Activated CD4-positive, alpha-beta T cell treated with anti-CD3 and anti-CD28 coated beads, Interleukin-10, Interleukin-2, amounts not matched to agents 100 ng/mL and 50 ng/mL, durations not matched to agents 16 hours and 8 hours (primary cell): ENCODE data around the gene PSMD5.
A peak's percentile ranks its signal among the peaks of the same experiment; 100 is the strongest.
"Not testable (repeated sequence)": the region's sequence is repeated elsewhere in the genome, so short reads cannot be mapped to it uniquely, and the experiment has no call there.

Source experiments
- DNase-seq: peaks from one replicate; pipeline ENCODE4 v3.0.0-alpha.2; 2020

Gene PSMD5

DNA sequence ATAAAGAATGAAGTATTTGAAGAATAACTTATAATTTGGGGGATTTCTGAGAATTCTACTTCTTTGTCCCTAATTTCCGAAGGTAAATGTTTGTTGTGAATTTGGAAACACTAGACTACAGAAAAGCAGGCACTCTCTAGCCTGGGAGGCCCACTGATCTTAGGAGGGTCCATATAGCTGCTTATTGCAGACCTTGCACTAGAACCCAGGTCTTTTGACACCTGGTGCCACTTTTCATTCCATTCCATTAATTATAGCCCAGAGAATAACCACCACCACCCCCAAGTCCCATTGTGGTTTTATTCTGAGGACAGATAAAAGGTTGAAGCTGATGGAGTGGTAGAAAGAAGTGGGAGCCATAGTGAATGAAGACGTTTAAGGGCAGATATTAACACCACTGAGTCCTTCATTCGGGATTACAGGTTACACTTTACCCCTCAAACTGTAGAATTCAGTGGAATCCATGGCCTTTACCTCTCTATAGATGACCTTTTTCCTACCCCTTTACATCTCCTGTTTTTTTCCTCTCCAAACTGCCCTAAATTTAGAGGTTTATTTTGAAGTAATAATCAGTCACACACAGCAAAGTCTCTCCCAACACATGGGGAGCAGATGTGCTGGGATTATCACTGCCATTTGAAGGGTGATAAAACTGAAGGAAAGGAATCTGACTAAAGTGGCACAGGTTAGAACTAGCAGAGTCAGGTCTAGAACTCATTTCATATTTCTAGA is 12.0 kb upstream of the PSMD5 start:
- DNase-seq, result no peak

DNA sequence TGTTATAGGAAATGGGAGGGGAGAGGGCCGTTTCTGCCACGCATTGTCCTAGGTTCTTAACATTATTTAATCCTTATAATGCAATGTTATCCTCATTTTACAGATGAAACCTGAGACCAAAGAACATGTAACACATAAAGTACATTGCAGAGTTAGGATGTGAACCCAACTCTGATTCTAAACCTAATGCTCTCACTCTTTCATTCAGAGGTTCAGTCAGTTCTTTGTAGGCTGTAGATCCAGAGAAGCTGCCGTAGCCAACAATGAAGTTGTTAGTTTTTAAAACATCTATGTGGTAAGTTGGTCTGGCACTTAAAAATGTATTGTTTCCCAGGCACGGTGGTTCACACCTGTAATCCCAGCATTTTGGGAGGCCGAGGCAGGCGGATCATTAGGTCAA is 10.5 kb upstream of the PSMD5 start:
- DNase-seq, result no peak

DNA sequence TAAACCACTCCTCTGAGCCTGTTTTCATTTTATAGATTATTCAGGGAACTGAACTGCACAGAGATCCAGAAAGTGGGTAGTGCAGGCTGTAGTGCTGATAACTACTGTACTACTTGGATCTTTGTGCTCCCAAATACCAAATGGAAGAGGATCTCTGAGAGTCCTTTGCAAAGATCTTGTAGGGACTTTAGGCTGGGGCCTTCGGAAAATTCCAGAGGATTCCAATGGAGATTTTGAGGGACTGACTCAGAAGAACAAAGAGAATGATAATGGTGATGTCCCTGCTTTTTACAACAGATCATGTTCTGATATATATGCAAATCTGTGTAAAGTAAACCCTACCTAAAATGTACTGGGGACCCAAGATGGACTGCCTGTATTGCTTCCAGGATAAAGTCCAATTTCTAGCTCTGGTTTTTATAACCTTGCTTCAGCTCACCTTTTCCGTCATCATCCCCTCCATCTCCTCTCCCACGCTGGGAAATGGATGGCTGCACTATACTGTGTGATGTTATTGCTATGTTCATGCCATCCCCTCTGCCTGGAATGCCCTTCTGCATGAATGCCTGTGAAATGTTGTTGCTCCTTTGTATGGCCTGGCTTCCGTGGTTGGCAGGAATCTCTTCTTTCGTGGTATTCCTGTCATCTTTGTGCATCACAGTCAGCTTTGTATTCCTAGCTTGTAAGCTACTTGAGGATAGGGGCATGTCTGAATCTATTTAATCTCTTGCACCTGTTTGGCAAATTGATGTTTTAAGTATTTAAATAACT is 9.7 kb upstream of the PSMD5 start:
- no peak for DNase-seq

DNA sequence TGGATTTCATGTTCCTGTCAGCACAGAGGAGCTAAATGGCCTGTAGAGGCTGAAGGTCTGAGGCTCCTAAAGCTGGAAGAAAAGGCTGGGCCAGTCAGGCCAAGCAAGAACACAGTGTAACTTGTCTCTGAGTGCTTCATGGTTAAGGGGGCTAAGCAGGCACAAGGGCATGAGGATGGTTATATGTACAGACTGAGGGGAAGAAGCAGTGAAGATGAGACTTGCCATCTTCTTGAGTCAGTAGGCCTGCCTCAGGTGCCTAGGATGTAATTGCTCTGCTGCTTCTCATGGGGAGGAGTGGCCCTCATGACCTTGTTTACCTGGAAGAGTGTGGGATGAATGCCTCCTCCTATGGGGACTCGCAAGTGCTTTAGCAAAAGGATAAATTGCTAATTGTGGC is 8.7 kb upstream of the PSMD5 start:
- DNase-seq, result no peak

DNA sequence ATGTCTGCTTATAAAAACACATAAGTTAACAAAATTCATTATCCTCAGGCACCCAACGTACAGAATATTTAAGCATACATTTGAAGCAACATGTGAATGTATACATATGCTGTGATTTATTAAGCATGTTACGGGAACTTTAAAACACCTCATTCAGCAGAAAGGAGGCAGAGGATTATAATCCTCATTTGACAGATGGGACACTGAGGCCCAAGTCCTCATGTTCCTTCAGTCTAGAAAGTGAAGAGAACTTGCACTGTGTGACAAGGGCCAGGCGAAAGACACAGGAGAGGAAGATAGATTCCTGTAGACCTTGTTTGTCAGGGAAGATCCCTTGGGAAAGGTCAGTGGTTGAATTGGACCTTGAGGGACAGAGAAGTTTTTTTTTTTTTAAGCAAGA is 7.6 kb upstream of the PSMD5 start:
- DNase-seq, result no peak

DNA sequence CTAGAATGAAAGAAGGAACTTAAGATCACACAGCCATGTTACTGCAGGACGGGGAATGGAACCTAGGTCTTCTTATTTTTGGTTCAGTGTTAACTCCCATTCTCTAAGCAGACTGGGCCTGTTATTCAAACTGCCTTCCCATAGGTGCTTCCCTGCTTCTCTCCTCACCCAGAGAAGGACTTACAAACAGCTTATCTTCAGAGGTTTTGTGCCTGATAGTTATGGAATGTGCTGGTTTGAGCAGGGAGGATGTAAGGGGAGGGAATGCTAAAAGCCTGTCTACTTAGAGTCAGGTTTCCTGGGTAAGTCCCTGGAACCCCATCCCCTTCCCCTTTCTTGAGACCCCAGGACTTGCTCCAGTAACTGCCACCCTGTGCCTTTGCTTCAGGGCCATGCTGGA is 4.2 kb upstream of the PSMD5 start:
- DNase-seq, result no peak

DNA sequence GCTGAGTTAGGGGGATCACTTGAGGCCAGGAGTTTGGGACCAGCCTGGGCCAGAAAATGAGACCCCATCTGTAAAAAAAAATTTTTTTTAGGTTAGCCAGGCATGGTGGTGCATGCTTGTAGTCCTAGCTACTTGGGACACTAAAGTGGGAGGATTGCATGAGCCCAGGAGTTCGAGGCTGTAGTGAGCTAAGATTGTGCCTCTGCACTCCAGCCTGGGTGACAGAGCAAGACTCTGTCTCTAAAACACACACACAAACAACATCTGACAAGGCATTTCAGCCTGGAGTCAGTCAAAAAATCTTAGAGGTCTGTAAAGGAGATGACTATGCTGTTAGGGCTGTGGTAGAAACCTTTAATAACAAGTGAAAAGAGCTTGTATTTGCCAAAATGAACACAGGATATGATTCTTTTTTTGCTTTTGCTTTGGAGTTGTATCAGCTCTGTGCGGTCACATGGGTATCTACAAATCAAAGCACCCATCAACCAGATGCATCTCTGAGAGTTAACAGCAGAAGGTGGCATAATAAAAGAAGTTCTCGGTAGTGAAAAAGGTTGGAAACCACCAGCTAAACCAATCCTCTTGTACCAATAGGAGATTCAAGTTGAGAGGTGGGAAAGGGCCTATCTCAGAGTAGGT is 3.6 kb upstream of the PSMD5 start:
- DNase-seq, result peak; percentile 80

DNA sequence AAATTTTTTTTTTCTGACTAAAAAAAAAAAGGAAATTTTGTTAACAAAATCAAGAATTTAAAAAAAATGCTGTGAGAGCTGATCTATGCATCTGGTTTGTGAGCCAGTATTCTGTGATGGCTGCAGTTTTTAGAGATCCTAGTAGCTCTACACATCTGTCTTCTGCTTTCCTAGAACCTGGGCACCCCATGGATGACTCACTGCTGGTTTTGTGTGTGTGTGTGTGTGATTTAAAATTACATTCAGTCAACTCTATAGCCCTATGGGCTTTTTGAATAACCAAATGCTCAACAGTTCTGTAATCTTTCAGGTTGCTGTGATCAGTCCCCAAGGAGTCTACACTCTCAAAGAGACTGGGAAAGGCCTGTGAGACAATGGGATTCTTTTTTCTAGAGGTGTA is 2.5 kb upstream of the PSMD5 start:
- peak; percentile 82 for DNase-seq

DNA sequence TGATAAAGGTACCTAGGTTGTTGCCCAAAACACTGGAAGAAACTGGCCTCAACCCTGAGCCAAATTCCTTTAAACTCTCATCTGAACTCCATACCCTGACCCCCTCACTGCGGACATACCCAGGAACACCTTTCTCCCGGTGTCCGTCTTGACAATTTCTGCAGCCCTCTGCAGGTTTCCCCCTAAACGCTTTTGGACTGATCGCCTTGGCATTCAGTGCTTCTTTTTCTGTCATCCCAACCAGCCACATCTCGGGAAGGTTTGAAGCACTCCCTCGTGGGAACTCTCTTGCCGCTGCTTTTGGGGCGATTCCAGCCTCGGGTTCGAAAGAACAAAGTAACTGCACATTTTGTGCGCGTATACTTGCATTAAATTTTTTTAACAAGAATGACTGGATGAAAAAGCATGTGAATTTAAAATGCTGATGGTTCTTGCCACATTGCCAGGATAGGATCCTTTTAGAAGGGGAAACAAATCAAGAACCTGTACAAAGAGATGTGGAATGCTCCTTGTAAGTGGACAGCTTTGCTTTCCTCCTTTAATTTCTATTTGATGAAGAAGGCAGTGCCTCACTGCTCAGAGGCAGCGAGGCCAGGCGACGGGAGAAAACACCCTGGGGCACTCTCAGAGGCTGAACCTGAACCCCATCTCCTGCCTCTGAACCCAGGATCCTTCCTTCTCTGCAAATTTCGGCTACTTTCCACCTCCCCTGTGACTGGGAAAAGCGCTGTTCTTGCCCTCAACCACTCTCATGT is 615 bp downstream of the PSMD5 start:
- DNase-seq, result no peak

DNA sequence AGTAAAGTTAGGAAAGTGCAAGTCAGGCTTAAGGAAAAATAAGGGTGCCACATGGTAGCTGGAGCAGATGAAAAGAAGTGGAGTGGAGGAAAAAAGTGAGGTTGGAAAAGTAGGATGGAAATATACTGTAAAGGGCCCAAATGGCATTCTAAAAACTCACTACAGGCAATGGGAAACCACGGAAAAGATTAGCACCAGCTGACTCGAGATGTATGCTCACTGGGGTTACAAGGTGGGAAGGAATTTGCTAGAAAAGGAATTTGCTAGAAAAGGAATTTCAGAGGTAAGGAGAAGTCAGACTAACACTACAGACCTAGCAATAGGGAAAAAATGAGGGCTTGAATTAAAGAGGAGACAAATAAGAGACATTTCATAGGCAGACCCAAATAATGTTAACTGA is 3.6 kb downstream of the PSMD5 start:
- no peak for DNase-seq

DNA sequence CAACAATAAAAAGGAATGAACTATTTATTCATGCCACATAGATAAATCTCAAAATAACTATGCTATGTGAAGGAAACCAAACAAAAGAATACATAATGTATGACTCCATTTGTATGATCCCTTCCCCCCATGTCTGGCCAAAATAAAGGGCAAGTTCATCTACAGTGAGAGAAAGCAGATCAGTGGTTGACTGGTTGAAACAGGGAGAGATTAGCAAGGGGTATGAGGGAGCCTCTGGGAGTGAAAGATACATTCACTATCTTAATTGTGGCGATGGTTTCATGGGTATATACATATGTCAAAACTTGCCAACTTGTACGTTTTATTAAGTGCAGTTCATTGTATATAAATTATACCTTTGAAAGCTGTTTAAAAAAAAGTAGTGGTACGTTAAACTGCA is 4.8 kb downstream of the PSMD5 start:
- no peak for DNase-seq

DNA sequence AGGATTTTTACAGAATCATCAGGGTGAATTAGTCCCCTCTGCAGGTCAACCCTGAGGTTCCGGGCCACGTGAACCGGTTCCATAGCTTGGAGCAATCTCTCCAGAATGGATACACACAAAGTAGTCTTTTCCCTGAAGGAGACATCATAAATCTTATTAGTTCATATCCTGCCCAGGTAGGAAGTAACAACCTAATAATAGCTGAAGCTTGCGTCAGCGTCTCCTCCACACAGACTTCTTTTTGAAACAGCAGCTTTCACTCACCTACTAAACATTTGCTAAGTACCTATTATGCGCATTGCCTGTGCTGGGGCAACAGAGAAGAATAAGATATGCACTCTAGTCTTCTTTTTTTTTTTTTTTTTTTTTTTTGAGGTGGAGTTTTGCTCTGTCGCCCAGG is 9.4 kb downstream of the PSMD5 start:
- DNase-seq, result no peak

DNA sequence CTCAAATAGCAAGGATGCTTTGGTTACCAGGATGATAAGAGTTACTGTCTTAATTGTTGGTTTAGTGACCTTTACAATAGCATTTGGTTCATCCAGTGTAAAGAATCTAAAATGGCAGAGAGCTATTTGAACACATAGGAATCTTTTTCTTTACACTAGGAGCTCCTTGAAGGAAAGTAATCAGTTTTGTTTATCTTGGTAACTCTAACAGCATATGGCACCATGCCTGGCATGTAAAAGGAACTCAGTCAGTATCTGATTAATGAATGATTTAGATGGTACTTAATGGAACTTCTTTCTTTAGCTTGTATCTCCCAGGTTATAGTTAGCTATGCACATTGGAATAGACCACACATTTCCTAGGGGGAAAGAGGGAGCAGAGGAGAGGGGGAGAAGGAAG is 9.9 kb downstream of the PSMD5 start:
- no peak for DNase-seq

DNA sequence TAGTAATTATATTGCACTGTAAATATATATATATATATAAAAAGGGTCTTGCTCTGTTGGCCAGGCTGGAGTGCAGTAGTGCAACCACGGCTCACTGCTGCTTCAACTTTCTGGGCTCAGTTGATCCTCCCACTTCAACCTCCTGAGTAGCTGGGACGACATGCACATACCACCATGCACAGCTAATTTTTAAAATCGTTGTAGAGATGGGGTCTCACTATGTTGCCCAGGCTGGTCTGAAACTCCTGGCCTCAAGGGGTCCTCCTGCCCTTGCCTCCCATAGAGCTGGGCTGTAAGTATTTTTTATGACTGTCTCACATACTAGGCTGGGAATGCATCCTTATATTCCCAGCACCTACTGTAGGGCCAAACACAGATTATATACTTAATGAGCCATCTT is 11.9 kb downstream of the PSMD5 start:
- DNase-seq, result no peak

DNA sequence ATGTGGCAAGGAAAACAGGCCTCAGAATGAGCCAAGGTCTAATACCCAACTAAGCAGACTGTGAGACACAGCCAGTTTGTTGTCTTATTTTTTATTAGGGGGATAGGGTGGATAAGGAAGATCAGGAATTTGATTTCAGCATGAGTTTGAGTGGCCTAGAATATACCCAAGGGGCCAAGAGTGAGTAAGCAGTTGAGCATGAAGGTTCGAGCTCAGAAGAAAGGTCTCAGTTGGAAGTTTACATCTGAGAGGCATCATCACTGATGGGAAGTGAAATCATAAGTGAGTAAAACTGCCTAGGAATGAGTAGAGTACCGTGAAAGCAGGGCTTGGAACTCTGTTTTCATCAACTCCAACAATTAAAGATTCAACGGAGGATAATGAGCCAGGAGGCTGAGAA is 12.6 kb downstream of the PSMD5 start:
- DNase-seq, result no peak

DNA sequence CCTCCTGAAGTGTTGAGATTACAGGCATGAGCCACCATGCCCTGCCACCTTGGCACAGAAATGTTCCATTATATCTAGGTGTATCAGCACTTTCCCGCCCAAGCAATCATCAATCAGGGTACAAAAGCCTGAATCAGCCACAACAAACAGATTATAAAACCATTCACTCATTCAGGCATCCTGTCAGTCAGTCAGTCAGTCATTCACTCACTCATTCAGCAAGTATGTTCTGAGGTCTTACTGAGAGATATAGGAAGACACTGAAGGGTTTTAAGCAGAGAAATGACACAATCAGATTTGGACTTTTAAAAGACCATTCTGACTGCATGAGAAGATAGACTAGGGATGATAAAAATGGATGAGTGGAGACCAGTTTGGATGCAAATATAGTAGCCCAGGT is 13.1 kb downstream of the PSMD5 start:
- no peak for DNase-seq

DNA sequence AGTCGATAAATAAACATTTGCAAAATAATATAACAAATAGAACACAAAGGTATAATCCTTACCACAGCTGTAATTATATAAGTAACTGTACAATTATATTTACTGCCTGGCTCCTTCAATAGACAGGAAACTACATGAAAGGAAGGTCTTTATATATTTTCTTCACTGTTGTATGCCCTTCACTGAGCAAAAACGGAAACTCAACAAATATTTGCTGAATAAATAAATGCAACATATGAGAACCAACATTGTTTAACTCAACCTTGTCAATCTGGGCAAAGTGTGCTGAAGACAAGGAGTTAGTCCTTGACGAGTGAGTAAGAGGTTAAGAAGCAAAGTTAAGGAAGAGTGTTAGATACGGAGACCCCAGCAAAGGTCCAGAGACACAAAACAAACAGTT is 22.6 kb downstream of the PSMD5 start:
- DNase-seq, result no peak

DNA sequence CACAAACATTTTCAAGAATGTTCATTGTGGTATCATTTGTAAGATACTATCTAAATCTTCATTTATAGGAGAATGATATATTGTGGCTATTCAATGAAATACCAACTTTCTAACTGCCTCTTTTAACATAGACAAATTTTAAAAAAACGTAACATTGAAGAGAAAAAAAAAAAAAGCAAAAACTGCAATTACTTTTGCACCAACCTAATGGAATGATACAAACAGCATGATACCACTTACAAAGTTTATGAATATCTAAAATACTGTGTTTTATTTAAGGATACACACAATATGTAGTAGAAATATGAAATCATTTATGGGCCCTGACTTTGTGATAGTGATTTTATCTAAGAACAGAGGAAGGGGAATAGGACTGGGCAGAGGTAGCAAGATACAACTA is 24.1 kb downstream of the PSMD5 start:
- DNase-seq, result no peak

DNA sequence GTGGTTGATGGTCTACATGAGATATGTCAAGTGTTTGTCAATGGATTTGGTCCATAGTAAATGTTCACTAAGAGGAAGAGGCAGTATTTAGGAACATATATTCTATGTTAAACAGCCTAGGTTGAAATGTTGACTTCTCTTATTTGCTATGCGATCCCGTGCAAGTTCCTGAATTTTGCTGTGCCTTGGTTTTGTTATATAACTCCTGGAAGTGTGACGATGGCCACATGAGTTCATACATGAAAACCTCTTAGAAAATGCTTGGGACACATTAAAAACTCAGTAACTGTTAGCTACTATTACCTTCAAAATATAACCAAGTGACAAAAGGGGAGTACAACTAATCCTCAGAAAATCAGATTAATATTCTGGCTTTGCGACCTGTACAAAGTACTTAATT is 27.6 kb downstream of the PSMD5 start:
- DNase-seq, result no peak

DNA sequence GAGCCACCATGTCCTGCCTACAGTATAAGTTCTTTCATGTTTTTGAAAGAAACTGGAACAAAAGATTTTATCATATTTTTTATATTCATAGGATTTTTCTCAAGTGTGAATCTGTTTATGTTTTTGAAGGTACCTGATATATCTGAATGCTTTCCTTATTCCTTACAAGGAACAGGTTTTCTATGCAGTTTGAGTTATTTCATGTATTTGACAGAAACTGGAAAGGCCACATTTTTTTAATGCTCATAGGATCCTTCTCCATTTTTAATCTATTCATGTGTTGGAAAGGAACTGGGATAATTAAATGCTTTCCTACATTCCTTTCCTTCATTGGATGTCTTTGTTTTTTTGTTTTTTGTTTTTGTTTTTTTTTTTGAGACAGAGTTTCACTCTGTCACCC is 33.8 kb downstream of the PSMD5 start:
- DNase-seq, result no peak

DNA sequence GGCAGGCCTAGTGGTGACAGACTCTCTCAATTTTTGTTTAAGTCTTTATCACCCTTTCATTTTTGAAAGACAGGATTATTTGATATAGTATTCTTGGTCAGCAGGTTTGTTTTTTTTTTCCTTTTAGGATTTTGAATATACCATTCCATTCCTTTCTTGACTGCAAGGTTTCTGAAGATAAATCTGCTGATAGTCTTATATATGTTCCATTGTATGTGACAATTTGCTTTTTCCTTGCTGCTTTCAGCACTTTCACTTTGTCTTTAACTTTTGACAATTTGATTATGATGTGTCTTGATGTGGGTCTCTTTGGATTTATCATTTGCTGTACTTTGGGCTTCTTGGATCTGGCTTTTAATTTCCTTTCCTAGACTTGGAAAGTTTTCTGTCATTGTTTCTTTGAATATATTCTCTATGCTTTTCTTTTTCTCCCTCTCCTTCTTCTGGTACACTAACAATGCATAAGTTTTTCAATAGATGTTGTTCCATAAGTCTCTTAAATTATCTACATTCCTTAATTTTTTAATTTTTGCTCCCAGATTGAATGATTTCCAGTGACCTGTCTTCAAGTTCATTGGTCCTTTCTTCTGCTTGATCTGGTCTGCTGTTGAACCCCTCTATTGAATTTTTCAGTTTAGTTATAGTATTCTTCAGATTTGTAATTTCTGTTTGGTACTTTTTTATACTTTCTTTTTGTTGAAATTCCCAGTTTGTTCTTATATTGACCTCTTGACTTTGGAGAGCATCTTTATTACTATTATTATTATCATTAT is 34.9 kb downstream of the PSMD5 start:
- no peak for DNase-seq

DNA sequence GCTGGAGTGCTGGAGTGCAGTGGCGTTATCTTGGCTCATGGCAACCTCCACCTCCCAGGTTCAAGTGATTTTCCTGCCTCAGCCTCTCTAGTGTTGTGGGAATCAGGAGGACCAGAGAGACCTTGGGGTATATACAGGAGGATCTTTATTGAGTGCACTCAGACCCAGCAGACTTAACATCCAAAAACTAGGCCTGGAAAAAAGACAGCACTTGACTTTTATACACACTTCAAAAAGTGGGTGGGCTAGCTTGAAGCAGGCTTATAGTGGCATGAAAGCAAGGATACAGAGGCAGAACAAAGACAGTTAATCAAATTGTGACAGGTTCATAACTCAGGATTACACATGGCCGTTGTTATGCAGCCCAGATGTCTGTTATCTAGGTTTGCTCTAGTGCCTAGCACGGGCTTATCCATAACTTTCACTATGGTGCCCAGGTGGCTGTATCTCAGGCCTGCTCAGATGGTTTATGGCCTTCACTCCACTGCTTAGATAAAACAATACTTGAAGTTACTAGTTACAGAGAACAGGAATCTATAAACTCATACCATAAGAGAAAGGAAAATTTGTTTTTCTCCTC is 37.8 kb downstream of the PSMD5 start:
- not testable (repeated sequence) for DNase-seq
